VCaP (cell line): ENCODE results near the gene PHETA2.

Source experiments
- H3K27ac ChIP-seq: fragments of 450-650 bp; 2 replicates; pipeline ENCODE4 v1.5.1; 2017
- TF ChIP-seq, protein P1 (sequence below): fragments of 450-650 bp; conservative IDR thresholded peaks from 2 replicates; pipeline ENCODE4 v1.5.1; 2017; ENCODE audit warnings: mild to moderate bottlenecking, moderate library complexity

Gene PHETA2, protein sequence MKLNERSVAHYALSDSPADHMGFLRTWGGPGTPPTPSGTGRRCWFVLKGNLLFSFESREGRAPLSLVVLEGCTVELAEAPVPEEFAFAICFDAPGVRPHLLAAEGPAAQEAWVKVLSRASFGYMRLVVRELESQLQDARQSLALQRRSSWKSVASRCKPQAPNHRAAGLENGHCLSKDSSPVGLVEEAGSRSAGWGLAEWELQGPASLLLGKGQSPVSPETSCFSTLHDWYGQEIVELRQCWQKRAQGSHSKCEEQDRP

DNA sequence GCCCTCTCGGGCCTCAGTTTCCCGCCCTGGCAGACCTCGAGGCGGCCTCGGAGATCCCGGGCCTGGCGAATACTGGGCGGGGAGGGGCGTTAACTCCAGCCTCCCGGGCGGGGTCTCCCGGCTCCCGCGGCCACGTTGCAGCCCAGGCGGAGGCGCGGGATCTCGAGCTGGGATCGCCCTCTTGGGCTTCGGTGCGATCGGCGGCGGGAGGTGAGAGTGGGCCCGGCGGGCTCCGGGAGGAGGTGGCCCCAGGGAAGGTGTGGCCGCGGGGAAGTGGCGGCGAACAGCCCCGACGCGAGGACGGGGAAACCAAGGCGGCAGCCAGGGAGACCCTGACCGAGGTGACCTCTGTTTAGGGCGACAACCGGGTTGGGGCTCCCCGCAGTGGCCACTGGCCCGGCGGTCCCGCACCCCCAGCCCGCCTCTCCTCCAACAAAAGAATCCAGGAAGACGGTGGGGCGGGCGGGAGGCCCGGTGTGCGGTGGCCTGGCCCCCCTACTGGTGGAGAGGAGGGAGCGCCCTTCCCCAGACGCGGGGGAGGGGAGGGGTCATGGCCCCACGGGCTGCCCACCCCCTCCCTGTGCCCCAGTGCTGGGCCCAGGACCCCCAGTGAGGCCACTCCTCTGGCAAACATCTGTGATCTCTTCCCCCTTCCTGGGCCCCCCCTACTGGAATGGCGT, at the start of gene PHETA2:
TSS of gene PHETA2 (plus strand) at position 117 of the 680 bp plus-strand sequence. CDS start 3,046 bp downstream, outside the sequence.
- peak within 1 kb of the TSS; percentile 50; the same call in 1 of the 2 replicates for H3K27ac ChIP-seq
- TF ChIP-seq, protein P1, sequence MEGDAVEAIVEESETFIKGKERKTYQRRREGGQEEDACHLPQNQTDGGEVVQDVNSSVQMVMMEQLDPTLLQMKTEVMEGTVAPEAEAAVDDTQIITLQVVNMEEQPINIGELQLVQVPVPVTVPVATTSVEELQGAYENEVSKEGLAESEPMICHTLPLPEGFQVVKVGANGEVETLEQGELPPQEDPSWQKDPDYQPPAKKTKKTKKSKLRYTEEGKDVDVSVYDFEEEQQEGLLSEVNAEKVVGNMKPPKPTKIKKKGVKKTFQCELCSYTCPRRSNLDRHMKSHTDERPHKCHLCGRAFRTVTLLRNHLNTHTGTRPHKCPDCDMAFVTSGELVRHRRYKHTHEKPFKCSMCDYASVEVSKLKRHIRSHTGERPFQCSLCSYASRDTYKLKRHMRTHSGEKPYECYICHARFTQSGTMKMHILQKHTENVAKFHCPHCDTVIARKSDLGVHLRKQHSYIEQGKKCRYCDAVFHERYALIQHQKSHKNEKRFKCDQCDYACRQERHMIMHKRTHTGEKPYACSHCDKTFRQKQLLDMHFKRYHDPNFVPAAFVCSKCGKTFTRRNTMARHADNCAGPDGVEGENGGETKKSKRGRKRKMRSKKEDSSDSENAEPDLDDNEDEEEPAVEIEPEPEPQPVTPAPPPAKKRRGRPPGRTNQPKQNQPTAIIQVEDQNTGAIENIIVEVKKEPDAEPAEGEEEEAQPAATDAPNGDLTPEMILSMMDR, result 0 out of 2 replicates have a peak, but pooled peaks have one; percentile 26

DNA sequence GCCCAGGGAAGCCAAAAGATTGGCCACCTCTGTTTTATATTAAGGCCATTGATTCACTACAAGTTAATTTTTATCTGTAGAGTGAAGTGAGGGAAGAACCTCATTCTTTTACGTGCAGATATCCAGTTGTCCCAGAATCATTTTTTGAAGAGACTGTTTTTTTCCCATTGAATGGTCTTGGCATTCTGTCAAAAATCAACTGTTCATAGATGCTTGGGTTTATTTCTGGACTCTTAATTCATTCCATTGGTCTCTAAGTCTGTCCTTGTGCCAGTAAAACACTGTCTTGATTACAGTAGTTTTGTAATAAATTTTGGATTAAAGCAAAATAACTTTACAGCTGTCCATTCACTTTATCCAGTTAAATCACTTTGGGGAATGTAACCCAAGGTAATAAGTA, 48.6 kb upstream of the PHETA2 start:
- TF ChIP-seq, protein P1, result no peak
- no peak overlapping the region for H3K27ac ChIP-seq

DNA sequence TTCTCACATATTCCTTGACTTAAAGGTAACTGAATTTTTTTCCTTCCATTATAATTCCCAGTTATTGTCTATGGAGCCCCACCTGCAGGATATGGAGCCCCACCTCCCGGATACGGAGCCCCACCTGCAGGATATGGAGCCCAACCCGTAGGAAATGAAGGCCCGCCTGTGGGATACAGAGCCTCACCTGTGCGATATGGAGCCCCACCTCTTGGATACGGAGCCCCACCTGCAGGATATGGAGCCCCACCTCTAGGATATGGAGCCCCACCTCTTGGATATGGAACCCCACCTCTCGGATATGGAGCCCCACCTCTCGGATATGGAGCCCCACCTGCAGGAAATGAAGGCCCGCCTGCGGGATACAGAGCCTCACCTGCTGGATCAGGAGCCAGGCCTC, 47.3 kb upstream of the PHETA2 start:
- TF ChIP-seq, protein P1, result no peak
- H3K27ac ChIP-seq, result no peak overlapping the region

DNA sequence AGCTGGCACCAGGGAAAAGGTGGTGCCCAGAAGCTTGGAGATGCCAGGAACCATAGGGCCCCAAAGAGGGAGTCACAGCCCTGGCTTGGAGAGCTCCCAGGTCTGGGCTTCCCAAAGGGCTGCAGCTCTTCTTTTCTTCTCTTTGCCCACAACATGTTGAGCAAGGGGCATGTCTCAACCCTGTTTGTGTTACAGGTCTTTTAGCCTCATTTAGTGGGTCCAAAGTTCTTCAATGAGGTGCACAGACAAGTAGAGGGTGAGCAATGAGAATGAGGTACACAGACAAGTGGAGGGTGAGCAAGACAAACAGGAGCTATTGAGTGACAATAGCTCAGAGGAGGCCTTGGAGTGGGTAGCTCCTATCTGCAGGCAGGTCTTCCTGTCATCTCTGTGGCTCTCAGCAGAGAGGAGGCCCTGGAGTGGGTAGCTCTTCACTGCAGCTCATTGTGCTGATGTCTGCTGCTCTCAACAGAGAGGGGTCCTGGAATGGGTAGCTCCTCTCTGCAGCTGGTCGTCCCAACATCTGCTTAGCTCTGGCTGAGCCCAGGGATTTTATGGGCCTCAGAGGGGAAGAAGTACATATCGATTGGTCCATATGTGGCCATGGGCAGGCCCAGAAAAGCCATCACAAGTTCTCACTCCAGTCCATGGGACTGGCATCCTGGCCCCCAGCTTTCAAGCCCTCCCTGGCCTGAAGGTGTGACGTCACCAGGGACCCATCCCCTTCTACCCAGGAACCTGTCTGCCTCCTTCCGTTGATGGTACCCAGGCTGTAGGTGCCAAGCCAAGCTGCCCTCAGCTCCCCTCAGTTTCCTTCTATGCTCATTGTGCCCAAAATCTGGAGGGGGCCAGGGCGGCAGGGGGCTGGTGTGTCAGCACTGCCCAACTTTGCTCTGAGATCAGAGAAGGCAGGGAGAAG, 40.5 kb upstream of the PHETA2 start:
- TF ChIP-seq, protein P1, result no peak
- no peak overlapping the region for H3K27ac ChIP-seq

DNA sequence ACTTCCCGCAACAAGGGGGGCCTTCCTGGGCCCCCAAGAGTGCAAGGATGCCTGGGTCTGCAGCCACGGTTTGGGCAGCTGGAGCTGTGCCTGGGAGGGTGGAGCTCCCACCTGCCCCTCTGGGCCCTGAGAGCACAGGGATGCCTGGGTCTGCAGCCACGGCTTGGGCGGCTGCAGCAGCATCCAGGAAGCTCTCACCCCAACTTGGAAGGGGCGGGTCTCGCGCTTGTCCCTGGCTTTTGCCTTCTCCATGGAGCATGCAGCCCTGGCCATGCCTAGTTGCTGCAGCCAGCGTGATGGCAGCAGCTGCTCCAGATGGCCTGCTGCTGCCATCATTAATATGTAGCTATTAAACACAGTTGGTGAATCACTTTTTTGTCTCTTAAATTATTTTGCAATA, 38.8 kb upstream of the PHETA2 start:
- H3K27ac ChIP-seq, result no peak overlapping the region
- TF ChIP-seq, protein P1, result no peak

DNA sequence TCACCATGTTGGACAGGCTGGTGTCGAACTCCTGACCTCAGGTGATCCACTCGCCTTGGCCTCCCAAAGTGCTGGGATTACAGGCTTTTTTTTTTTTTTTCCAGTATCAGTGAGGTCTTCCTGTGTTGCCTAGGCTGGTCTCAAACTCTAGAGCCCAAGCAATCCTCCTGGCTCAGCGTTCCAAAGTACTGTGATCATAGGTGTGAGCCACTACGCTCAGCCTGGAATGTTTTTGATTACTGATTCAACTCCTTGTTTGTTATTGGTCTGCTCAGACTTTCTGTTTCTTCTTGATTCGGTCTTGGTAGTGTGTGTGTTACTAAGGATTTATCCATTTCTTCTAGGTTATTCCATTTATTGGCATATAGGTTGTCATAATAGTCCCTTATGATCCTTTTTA, 34.8 kb upstream of the PHETA2 start:
- H3K27ac ChIP-seq, result no peak overlapping the region
- TF ChIP-seq, protein P1, result no peak

DNA sequence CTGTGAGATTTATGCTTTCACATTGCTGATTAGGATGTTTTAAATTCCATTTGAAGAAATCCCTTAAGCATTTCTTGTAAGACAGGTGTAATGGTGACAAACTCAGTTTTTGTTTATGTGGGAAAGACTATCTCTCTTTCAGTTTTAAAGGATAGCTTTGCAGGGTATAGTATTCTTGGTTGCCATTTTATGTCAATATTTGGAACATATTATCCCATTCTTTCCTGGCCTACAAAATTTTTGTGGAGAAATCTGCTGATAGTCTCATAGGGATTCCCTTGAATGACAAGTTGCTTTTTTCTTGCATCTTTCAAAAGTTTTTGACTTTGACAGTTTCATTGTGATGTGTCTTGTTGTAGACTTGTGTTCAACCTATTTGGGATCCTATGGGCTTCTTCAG, 32.3 kb upstream of the PHETA2 start:
- H3K27ac ChIP-seq, result no peak overlapping the region
- TF ChIP-seq, protein P1, result no peak
